GM19467 (cell line): Measurements from ENCODE around the gene SLC12A8.

Source experiments
- ATAC-seq: cut with Tn5 transposase; IDR thresholded peaks from one replicate; pipeline ENCODE4 v1.9.1; 2021; ENCODE audit warnings: mild to moderate bottlenecking, moderate library complexity; ENCODE audit not compliant: unreplicated experiment

The SLC12A8 gene, protein sequence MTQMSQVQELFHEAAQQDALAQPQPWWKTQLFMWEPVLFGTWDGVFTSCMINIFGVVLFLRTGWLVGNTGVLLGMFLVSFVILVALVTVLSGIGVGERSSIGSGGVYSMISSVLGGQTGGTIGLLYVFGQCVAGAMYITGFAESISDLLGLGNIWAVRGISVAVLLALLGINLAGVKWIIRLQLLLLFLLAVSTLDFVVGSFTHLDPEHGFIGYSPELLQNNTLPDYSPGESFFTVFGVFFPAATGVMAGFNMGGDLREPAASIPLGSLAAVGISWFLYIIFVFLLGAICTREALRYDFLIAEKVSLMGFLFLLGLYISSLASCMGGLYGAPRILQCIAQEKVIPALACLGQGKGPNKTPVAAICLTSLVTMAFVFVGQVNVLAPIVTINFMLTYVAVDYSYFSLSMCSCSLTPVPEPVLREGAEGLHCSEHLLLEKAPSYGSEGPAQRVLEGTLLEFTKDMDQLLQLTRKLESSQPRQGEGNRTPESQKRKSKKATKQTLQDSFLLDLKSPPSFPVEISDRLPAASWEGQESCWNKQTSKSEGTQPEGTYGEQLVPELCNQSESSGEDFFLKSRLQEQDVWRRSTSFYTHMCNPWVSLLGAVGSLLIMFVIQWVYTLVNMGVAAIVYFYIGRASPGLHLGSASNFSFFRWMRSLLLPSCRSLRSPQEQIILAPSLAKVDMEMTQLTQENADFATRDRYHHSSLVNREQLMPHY

DNA sequence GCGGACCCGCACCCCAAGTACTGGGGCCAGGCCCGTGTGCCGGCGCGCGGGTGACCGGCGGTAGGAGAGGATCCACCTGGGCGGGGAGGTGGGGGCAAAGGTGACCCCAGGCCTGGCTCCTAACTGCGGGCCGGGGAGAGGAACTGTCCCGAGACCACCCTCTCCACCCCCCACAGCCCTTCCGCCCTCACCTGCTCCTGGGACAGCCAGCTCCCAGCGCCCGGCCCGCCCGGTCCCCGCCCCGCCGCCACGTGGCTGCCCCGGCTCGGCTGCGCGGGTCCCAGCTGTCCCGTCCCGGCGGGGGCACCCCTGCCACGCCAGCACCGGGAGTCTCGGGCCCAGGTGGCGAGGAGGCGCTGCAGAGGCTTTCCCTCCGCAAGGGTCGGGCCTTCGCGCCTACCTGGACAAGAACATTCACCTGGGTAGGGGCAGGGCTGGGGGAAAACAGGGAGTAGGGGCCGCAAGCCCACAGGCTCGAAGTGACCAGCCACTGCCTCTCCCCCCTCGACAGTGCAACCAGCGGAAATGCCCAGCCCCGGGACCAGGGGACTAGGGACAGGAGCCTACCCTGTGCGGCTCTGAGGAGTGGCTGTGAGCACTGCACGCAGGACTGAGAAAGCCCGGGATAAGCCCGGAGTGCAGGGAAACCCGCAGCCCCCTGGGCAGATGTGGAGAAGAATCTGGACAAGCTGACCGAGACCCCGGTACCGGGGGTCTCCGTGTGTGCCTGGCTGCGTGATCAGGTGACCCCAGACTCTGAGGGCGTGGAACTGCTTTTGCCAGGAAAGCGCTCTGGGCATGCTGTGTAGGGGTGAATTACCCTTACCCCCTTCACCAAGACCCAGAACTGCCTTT is at the start of gene SLC12A8:
SLC12A8 (minus strand) TSS at position 240 of the 855 bp plus-strand sequence. CDS start 1,399 bp downstream, outside the sequence.
- no peak for ATAC-seq

DNA sequence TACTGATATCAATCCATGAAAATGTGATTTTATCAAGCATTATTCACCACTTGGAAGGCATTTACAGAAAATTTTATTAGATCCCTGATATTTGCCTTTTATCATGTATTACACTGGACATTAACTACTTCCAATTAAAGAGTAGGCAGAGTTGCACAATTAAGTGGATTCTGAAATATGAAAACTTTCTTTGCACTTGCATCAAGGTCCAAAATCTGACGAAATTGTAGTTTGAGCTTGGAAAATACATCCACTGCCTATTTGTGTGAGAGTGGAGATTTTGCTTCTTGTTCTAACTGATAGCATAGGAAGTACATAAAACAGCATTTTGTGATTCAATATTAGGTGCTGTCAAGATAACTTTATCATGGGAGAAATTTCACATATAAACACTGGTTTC is 49.6 kb upstream of the SLC12A8 start:
- no peak for ATAC-seq

DNA sequence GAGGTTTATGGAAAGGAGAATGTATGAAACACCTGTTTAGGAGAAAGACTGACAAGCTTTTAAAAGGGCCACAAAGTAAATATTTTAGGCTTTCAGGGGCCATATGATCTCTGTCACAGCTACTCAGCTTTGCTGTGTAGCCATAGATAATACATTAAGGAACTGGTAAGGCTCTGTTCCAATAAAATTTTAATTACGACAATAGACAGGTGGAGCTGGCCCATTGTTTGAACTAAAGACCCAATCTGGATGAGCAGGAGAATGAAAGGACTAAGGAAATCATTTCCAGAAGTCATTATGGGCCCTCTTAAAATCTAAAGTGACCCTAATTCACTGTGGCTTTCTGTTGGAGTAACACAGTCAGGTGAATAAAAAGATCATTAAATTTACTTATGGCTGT is 48.5 kb upstream of the SLC12A8 start:
- no peak for ATAC-seq

DNA sequence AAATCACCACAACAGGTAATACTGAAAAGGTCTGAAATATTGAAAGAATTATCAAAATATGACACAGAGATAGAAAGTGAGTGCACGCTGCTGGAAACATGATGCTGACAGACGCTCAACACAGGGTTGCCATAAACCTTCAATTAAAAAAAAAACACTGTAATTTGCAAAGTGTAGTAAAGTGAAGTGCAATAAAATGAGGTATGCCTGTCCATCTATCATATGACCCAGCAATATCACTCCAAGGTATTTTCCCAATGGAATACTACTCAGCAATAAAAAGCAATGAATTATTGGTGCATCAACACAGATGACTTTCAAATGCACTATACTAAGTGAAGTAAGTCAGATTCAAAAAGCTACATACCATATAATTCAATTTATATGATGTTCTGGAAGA is 47.6 kb upstream of the SLC12A8 start:
- no peak for ATAC-seq

DNA sequence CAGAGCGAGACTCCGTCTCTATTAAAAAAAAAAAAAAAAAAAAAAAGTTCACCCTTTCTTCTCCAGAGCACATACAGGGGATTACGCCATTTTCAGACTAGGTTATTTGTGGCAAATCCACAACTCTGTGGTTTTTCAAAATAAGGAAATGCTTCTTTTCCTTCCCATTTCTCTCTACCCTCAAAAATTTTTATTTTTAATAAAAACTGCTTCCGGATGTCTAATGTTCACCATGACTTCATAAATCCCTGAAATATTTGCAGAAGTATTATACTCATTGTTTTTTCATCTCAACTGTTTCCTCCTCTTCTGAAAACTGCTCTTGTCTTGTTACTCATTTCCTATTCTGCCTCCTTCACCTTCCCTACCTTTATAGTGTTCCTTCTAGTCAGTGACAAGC is 45.0 kb upstream of the SLC12A8 start:
- no peak for ATAC-seq

DNA sequence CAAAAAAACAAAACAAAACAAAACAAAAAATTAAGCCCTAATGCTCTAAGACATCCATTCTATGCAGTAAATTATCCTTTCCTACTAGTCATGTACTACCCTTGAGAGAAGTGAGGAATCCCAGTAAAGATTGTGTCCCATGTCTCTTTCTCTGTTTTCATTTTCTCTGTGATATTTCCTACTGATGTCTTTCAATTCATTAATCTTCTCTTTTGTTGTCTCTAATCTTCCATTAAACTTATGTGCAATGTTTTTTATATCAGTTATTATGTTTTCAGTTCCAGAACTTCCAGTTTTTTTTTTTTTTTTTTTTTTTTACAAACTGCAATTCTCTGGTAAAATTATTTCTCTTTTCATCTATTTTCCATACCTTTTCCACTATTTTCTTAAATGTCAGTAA is 44.1 kb upstream of the SLC12A8 start:
- ATAC-seq, result no peak

DNA sequence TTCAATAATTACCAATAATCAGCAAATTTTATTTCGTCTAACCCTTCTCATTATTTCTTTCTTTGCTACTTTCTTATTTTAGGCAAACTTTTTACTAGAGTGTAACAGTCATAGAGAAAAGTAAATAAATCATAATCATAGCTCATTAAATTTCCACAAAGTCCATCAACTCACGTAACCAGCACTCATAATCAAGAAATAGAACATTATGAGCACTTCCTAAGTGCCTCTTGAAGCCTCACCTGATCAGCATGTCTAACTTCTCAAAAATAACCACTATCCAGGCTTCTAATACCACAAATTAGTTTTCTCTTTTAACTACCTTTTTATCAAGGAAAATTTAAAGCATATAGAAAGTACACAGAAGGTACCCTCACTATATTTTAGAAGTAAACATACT is 38.4 kb upstream of the SLC12A8 start:
- no peak for ATAC-seq

DNA sequence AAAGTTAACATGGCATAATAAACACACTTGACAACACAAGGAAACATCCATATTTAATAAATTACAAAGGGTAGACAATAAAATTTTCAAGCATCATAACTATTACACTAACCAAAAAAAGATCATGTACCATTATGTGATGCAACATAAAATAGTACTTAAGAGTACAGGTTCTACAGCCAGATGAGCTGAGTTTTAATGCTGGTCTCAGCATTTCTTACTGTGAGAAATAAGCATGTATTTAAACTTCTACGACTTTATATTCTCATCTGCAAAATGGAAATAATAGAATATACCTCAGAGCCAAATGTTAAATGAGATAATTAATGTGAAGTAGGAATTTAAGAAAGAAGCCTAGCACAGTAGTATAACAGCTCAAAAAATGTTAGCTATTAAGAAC is 33.7 kb upstream of the SLC12A8 start:
- ATAC-seq, result no peak

DNA sequence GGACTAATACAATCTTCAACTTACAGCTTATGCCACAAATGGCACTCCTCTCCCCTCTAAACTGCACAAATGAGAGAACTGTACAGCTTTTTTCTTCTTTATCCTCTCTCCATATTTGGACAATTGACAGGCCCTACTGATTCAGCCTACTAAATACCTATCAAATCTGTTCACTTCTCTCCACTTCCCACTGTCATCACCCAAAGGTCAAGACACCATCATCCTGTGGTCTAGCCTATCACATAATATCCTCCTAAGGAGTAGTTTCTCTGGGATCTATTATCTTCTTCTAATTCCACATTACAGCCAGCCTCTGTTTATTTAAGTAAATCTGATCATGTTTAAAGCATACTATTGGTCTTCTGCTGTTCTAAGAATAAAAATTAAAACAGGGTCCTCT is 33.0 kb upstream of the SLC12A8 start:
- ATAC-seq, result no peak

DNA sequence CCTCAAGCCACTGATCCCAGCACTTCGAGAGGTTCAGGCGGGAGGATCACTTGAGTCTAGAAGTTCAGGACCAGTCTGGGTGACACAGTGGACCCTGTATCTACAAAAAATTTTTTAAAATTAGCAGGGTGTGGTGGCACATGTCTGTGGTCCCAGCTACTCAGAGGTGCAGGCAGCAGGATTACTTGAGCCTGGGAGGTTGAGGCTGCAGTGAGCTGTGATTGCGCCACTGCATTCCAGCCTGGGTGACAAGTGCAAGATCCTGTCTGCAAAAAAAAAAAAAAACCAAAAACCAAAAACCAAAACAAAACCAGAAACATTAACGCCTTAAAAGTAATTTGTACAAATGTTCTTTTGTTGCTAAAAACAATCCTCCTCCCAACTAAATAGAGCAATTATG is 27.9 kb upstream of the SLC12A8 start:
- no peak for ATAC-seq

DNA sequence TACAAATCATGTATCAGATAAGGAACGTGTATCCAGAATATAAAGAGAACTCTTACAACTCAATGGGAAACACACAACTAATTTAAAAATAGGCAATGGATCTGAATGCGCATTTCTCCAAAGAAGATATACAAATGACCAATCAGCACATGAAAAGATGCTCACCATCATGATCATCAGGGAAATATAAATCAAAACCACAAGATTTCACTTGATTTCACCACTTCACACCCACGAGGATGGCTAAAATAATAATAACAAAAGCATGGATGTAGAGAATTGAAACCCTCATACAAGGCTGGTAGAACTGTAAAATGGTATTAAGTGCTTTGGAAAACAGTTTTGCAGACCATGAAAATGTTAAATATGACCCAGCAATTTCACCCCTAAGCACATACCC is 26.7 kb upstream of the SLC12A8 start:
- no peak for ATAC-seq

DNA sequence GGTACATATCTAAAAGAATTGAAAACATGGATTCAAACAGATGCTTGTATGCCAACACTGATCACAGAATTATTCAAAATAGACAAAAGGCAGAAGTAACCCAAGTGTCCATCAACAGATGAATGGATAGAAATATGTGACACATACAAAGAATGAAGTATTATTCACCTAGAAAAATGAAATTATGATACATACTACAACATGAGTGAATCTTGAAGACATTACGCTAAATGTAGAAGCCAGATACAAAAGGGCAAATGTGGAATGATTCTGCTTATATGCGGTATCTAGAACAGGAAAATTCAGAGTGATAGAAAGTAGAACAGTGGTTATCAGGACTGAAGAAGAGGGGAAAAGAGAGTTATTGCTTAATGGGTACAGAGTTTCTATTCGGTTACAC is 26.2 kb upstream of the SLC12A8 start:
- no peak for ATAC-seq

DNA sequence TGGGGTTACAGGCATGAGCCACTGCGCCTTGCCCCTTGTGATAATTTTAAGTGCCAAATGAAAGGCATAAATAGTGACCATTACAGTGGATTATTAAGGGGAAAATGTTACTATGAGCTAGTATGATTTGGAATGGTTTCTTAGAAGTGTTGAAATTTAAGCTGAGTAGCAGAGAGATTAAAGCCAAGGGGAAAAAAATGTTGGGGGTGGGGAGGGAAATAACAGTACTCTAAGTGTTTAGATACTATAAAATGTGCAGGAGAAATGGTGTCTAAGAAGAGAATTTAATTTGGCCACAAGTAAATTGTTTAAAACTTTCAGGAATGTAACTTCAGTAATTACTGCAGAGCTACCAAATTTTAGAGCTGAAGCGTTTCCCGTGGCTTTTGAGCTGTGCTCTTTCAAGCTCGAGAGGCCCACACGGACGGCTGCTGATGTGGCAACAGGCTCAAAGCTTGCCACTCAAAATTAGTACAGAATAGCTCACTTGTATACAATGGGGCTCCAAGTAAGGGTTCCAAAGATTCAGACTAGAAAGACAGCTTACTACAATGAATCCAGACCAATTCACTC is 23.9 kb upstream of the SLC12A8 start:
- ATAC-seq, result no peak

DNA sequence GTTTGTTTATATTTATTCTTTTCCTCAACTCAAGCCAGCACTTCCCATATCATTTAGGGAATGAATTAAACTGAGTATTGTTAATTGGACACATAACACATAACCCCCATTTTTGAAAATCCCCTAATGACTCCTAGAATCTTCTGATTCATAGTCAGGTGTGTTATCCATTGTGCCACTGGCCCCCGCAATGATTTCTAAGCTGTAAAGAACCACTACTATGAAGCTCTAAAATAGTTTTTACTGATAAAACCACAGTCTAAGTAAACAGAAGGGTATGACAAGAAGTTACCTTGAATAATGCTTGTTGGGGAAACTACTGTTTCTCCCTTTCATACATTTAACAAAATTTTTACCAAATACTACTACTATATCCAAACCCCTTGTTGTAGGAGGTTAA is 22.3 kb upstream of the SLC12A8 start:
- ATAC-seq, result no peak

DNA sequence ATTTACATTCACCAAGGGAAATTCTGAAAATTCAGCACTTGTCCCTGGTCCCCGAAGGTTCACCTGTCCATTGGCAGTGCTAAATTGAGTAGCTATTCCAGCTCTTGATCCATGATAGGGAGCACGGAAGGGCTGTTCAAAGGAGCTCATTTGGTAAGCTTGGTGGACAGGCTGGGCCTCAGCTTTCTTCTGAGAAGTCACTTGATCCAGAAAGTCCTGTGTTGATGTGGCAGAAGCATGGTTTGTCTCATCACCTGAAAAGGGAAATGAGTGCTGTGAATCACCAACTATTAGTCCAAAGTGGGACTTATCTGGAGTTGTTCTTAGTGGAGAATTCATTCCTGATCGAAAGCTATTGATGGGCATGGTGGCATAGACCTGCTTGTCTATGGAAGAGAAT is 19.9 kb upstream of the SLC12A8 start:
- no peak for ATAC-seq

DNA sequence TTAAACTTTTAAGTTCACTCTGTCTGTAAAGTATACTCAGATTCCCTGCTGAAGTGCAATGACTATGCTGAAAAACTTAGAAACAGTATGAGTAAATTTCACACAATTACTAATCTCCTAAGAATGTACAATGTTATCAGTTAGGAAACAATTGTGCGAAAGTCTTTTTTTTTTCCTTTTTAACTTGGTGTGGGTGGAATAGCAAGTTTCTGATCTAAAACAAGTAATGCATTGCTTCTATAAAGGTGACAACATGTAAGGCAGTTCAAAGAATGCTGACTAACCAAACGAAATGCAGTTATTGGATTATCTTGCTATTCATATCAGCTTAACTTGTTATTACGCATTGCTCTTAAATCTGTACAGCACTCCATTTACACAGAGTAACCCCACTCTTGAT is 19.3 kb upstream of the SLC12A8 start:
- ATAC-seq, result no peak

DNA sequence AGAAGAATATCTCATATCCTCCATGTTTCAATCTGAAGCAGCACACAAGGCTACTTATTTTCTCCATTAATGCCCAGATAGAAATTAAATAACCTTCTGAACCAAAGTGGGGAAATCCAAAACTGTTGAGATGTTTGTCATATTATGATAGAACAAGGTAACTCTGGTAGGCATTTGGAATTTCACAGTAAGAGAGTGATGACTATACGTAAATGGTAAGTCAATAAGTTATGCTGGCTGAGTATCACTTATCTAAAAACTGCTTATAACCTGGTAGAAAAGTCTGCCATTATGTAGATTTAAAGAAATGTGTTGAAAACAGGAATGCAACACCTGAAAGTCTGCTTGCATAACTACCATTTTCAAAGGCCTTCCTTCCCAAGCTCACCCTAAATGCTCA is 17.2 kb upstream of the SLC12A8 start:
- ATAC-seq, result no peak

DNA sequence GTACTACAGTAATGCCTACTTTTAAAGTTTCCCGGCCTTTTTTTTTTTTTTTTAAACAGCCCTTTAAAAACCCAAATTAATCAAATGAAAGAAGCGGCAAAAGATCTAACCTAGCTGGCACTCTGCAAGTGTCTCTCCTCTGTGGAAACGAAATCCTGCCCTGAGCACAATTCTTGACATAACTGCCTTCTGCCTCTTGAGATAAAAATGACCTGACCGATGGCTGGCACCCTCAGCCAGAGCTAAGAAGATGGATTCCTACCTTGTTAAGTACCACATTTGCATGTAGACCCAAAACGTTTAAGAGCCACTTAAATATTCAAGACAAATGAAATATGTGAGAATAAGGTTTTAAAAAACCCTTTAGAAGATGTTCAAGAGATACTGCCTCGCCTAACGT is 16.6 kb upstream of the SLC12A8 start:
- ATAC-seq, result no peak

DNA sequence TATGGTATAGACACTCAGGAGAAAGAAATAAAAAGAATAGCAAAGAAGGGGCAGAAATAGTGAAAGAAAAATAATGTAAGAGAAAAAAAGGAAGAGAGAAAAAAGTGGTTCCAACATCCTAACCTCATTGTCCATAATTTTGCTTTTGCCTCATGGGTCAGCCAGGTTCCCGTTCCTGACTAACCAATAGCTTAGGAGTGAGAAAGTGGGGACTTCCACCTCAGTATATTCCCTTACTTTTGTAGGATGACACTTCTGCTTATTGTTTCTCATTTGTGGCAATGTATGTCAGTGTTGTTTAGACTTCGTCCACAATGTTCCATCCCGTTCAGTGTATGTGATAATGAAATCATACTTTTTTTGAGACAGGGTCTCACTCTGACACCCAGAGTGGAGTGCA is 9.3 kb upstream of the SLC12A8 start:
- no peak for ATAC-seq

DNA sequence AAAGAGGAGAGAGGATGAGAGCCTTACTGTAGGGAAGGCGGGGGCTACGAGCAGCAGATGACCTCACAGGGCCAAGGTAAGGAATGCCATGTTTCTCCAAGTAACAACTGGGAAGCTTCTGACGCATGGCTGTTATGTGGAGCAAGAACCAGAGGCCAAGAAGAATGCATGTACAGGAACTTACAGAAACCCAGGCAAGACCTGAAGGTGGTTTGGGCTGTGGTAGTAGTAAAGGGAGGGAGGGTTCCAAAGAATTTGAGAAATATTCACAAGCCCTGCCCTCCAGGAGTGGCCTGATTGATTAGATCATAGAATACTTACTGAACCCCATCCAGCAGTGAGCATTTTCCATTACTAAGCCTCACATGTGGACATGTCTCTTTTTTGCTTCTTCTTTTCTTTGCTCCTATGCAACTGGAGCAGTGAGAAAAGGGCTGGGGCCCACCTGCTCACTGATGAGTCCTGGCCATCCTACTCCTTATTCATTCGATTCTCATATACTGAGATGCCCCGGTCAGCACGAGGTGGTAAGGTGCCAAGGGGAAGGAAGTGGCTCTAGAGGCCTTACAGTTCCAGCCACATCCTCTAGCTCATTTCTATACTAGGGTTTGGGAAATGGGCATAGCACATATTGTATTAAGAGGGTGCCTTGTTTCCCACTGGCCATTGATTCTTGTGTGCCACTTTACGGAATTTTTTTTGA is 8.3 kb upstream of the SLC12A8 start:
- no peak for ATAC-seq

DNA sequence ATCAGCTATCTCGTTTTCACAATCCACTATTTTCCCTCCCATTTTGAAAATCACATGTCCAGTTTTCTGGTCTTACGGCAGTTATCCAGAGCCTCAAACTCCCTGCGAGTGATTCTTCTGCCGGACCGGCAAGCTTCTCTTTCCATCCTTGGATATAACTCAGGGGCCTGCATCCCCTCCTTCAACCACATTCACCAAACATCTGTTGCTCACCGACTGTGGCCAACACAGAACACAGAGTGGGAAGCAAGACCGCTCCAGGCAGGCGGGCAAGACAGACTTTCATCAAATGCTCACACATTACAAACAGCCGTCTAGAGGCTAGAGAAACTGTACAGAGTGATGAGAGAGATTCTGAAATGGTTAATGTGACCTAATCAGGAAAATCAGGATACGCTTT is 7.6 kb upstream of the SLC12A8 start:
- no peak for ATAC-seq
